H1 (cell line): ENCODE data around the gene PML.
A peak's percentile ranks its signal among the peaks of the same experiment; 100 is the strongest.
"Not testable (repeated sequence)": the region's sequence is repeated elsewhere in the genome, so short reads cannot be mapped to it uniquely, and the experiment has no call there.

ENCODE experiments used
- CHD2 ChIP-seq: IDR thresholded peaks from 2 replicates; pipeline ENCODE4 v1.6.1; 2012; ENCODE audit warnings: low read length, improper control_type of control experiment
- RXRA ChIP-seq: IDR thresholded peaks from 2 replicates; pipeline ENCODE4 v1.6.1; 2011; ENCODE audit warnings: low read depth, mild to moderate bottlenecking, low read length, moderate library complexity; ENCODE audit not compliant: insufficient read depth
- SIRT6 ChIP-seq: IDR thresholded peaks from one replicate; pipeline ENCODE4 v1.7.1; 2012; ENCODE audit warnings: low read length, inconsistent platforms
- TF ChIP-seq, protein P1 (sequence below), 3 experiments: IDR thresholded peaks; 1 replicate in 2 of 3; 2 replicates in 1 of 3; pipeline versions ENCODE4 v1.5.1 to v1.6.1; 2011; ENCODE audit warnings: low read length in 3 of 3, mild to moderate bottlenecking in 3 of 3, inconsistent platforms in 2 of 3, low read depth in 1 of 3, moderate library complexity in 1 of 3; ENCODE audit not compliant: insufficient read depth in 1 of 3; ENCODE audit errors: control extremely low read depth in 1 of 3

DNA sequence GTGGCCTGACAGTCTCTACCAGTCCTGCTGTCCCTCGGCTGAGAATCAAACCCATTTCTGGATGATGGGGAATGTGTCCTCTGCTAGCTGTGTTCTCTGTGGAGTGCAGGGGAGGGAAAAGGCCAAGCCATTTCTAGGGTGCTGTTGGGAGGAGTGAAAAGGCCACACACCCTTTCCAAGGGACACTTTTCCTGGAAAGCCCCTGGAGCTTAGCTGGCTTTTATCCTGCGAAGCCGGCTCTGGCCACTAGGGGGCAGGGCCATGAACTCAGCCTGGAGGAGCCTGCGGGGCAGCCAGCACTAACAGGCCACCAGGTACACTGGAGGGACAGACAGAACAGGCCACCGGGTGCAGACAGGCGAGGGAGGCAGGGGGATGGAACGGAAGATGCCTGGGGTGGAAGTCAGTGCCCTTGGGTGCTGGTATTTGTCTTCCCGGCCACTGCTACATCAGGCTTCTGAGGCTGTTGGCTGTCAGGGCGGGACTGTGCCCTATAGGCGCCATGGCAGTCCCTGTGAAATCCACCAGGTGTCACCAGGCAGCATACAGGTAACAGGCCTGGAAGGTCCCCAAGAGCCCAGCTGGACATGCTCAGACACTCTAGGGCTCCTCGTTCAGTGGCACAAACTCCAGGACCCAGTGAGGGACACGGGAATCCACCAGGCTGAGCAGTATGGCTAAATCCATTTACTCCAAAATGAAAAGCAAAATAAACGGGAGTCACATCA lies 71.3 kb downstream of the PML start:
- not testable (repeated sequence) for TF ChIP-seq CHD2, RXRA, SIRT6
- TF ChIP-seq, protein P1, sequence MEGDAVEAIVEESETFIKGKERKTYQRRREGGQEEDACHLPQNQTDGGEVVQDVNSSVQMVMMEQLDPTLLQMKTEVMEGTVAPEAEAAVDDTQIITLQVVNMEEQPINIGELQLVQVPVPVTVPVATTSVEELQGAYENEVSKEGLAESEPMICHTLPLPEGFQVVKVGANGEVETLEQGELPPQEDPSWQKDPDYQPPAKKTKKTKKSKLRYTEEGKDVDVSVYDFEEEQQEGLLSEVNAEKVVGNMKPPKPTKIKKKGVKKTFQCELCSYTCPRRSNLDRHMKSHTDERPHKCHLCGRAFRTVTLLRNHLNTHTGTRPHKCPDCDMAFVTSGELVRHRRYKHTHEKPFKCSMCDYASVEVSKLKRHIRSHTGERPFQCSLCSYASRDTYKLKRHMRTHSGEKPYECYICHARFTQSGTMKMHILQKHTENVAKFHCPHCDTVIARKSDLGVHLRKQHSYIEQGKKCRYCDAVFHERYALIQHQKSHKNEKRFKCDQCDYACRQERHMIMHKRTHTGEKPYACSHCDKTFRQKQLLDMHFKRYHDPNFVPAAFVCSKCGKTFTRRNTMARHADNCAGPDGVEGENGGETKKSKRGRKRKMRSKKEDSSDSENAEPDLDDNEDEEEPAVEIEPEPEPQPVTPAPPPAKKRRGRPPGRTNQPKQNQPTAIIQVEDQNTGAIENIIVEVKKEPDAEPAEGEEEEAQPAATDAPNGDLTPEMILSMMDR (IDR thresholded peaks at IDR 0.05; ENCODE audit: control extremely low read depth in 1 of 3, insufficient read depth in 1 of 3, low read depth in 1 of 3, low read length in 3 of 3), result peak in 1 of 3 experiments; percentile 26; a peak in 1 of 4 replicates
